ENCODE data around the gene ANKRD27.
"Not testable (repeated sequence)": the region's sequence is repeated elsewhere in the genome, so short reads cannot be mapped to it uniquely, and the experiment has no call there.

ANKRD27 gene

GRCh38 chr19:32674931-32675719 is at the start of gene ANKRD27:
Gene ANKRD27 (minus strand): TSS chr19:32675180. CDS start chr19:32659015, 16,165 bp downstream.
- TF ChIP-seq POLR2A (IDR thresholded peaks at IDR 0.05; ENCODE audit: low read length), result peak; percentile 65
- no peak for TF ChIP-seq GATA1 (IDR thresholded peaks at IDR 0.05; ENCODE audit: low read depth, low read length)
- peak; percentile 98 to 100 for DNase-seq

GRCh38 chr19:32720936-32721250 is 45.9 kb upstream of the ANKRD27 start:
- no peak for DNase-seq
- TF ChIP-seq GATA1 (IDR thresholded peaks at IDR 0.05; ENCODE audit: low read depth, low read length), result no peak
- TF ChIP-seq POLR2A (IDR thresholded peaks at IDR 0.05; ENCODE audit: low read length), result no peak

DNA sequence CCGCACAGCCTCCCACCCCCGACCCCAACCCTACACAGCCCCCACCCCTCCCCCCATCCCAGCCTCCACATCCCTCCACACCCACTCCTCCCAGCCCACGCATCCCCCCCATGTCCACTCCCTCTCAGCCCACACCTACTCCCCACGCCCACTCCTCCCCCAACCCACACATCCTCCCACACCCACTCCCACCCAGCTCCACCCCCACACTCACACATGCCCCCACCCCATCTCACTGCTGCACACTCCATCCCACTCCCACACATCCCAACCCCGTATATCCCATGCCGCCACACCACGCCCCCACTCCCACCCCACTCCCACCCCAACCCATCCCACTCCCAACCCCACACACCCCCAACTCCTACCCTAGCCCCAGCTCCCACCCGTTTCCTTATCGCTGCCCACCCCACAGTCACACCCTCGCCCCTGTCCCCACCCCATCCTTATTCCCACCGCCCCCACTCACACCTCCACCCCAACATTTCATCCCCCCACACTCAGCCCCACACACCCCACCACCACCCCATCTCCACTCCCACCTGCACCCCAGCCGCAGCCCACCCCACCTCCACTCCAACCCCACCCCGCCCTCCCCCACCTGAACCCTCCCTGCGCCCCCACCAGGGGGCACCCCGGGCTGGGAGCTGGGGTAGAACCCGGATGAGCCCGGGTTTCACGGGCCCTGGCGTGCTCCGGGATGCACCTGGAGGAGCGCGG is 45.4 kb upstream of the ANKRD27 start:
- no peak for DNase-seq
- no peak for TF ChIP-seq POLR2A (IDR thresholded peaks at IDR 0.05; ENCODE audit: low read length)
- TF ChIP-seq GATA1 (IDR thresholded peaks at IDR 0.05; ENCODE audit: low read depth, low read length), result no peak

DNA sequence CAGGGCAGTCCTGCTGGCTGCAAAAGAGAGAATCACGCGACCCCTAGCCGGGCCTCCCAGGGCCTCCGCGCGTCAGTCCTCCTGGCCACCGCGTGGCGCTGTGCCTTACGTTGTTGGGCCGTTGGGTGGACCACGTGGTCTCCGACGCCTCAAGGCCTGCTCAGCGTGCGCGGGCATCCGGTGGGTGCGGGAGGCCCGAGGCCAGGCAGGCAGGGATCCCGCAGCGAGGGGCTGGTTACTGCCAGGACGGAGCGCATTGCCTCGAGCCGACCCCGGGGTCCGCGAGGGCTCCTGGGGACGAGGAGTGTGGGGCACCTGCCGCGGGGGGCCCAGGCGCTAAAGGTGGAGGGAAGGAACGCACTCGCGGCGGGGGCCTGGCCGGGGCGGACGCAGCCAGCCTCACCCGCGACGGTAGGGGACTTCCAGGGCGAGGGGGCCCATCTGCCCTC is 44.7 kb upstream of the ANKRD27 start, which contains the start of gene TDRD12:
TDRD12 (plus strand) TSS at position 157 of the 449 bp plus-strand sequence. CDS start 306 bp downstream, outside the sequence.
- no peak for DNase-seq
- no peak for TF ChIP-seq POLR2A (IDR thresholded peaks at IDR 0.05; ENCODE audit: low read length)
- TF ChIP-seq GATA1 (IDR thresholded peaks at IDR 0.05; ENCODE audit: low read depth, low read length), result no peak

DNA sequence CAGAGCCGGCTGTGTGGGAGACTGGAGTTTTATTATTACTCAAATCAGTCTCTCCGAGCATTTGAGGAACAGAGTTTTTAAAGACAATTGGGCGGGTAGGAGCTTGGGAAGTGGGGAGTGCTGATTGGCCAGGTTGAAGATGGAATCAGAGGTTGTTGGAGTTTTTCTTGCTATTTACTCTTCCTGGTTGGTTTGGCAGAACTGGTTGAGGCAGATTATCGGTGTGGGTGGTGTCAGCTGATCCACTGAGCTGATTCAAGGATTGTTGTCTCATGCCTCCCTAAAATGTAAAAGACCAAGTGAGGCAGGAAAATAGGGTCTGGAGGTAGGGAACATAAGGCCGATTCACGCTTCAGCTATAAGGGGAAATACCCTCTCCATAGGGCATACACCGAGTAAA is 43.3 kb upstream of the ANKRD27 start:
- no peak for DNase-seq

DNA sequence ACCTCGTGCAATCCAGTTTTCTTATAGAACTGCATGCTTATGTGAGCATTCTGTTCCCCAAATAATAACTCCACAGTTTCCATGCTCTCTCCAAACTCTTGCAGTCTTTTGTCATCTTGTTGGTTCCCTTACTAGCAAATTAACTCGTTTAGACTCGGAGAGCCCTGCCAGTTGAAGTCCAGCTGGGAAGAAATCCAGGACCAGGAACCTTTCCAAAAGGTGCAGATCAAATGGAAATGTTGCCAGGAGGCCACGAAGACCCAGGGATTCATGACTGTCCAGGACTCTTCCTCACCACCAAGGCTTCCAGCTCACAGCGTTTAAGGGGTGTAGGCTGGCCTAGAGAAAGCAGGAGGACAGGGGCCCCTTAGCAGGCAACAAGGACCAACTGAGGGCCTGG is 42.5 kb upstream of the ANKRD27 start:
- DNase-seq, result no peak
- TF ChIP-seq POLR2A (IDR thresholded peaks at IDR 0.05; ENCODE audit: low read length) (no peak), GATA1 (IDR thresholded peaks at IDR 0.05; ENCODE audit: low read depth, low read length) (no peak)

More for the DNA sequence above, 43.3 kb upstream of the ANKRD27 start:
- TF ChIP-seq GATA1 (IDR thresholded peaks at IDR 0.05; ENCODE audit: low read depth, low read length) (no peak), POLR2A (IDR thresholded peaks at IDR 0.05; ENCODE audit: low read length) (no peak)

DNA sequence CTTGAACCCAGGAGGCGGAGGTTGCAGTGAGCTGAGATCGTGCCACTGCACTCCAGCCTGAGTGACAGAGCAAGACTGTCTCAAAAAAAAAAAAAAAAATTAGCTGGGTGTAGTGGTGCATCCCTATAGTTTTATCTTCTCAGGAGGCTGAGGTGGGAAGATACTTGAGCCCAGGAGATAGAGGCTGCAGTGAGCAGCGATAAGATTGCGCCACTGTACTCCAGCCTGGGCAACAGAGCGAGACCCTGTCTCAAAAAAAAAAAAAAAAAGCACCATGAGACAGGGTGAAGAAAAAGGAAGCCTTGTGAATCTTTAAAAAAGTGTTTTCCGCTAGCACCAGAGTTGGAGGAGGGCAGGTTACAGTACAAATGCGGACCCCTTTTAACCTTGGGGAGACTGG is 41.2 kb upstream of the ANKRD27 start:
- not testable (repeated sequence) for DNase-seq

- TF ChIP-seq POLR2A (IDR thresholded peaks at IDR 0.05; ENCODE audit: low read length), result no peak
- TF ChIP-seq GATA1 (IDR thresholded peaks at IDR 0.05; ENCODE audit: low read depth, low read length), result no peak
- no peak for DNase-seq
Measured at GRCh38 chr19:32711747-32712146, 36.8 kb upstream of the ANKRD27 start.

- TF ChIP-seq GATA1 (IDR thresholded peaks at IDR 0.05; ENCODE audit: low read depth, low read length), result no peak
- TF ChIP-seq POLR2A (IDR thresholded peaks at IDR 0.05; ENCODE audit: low read length), result no peak
- DNase-seq, result no peak
Measured at GRCh38 chr19:32709032-32709431, 34.1 kb upstream of the ANKRD27 start.

- DNase-seq, result no peak
Measured at GRCh38 chr19:32708457-32708856, 33.5 kb upstream of the ANKRD27 start.

GRCh38 chr19:32704006-32704405 is 29.0 kb upstream of the ANKRD27 start:
- not testable (repeated sequence) for DNase-seq

More at GRCh38 chr19:32708457-32708856, 33.5 kb upstream of the ANKRD27 start:
- TF ChIP-seq POLR2A (IDR thresholded peaks at IDR 0.05; ENCODE audit: low read length) (no peak), GATA1 (IDR thresholded peaks at IDR 0.05; ENCODE audit: low read depth, low read length) (no peak)

- TF ChIP-seq GATA1 (IDR thresholded peaks at IDR 0.05; ENCODE audit: low read depth, low read length), result no peak
- TF ChIP-seq POLR2A (IDR thresholded peaks at IDR 0.05; ENCODE audit: low read length), result no peak
- no peak for DNase-seq
Measured at GRCh38 chr19:32702010-32702409, 27.0 kb upstream of the ANKRD27 start.

DNA sequence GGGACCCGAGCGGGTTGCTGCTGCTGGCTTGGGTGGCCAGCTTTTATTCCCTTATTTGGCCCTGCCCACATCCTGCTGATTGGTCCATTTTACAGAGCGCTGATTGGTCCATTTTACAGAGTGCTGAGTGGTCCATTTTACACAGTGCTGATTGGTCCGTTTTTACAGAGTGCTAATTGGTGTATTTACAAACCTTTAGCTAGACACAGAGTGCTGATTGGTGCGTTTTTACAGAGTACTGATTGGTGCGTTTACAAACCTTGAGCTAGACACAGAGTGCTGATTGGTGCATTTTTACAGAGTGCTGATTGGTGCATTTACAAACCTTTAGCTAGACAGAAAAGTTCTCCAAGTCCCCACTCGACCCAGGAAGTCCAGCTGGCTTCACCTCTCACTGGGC is 25.1 kb upstream of the ANKRD27 start:
- peak in 1 of 2 experiments; percentile 37 for DNase-seq

GRCh38 chr19:32696771-32697170 is 21.8 kb upstream of the ANKRD27 start:
- not testable (repeated sequence) for DNase-seq

DNA sequence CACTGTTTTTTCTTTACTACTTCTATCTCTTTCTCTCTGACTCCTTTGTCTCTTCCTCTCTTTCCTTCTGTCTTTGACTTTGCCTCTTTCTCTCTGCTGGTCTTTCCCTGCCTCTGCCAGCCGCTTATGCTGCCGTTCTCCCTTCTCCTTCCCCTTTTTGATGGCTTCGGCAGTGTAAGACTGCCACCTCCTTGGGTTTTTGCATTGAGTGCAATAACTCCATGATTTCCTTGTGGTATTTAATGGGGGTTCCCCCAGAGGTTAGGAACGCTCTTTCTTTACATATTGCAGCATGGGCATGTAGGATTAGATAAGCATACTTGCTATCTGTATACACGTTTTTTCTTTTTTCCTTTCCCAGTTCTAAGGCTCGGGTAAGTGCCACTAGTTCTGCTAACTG is 20.5 kb upstream of the ANKRD27 start:
- DNase-seq, result peak; percentile 68 to 81

DNA sequence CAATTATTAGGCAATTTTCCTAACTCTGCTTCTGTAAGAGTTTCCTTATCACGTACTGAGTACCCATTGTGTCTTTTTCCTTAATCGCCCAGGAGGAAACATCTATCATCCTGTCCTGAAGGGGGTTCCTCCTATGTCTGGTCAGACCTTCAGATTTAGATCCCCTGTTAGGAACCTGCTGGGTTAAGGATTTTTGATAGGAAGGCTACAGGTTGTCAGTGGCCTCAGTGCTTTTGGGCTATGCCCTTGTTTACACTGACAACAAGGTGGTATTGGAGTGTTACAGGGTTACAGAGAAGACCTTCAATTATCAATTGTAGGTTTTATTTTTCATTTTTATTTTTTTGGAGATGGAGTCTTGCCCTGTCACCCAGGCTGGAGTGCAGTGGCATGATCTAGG is 19.9 kb upstream of the ANKRD27 start:
- DNase-seq, result not testable (repeated sequence)

DNA sequence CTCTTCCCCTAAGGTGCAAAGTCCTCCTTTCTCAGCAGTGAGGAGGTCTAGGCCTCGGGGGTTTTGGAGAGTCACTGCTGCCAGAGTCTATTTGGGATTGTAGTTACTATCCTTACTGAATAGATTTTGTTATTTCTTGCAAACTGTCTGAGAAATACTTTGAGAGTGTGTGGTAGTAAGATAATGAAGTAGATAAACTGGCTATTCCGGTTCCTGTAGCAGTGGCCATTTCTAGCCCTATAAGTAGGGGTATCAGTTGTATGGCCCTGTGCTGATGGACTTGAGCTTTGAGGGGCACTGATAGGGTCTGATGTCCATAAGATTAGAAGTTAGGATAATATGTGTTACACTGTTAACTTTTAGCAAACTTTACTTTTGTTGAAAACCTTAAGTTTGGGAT is 19.3 kb upstream of the ANKRD27 start:
- peak in 1 of 2 experiments; percentile 44 for DNase-seq

Data from erythroblast (primary cell).